HCT116 (cell line): ENCODE results near the gene NTSR2. TPM values are rescaled to one million over a fixed set of nuclear protein-coding genes. Genes with fewer than 3 reads are reported as not detected.

ENCODE experiments used
- ATAC-seq: fragments of 200-7000 bp; cut with Tn5 transposase; 2 replicates; pipeline ENCODE4 v1.9.1; 2020; ENCODE audit warnings: mild to moderate bottlenecking, moderate library complexity
- BruUV-seq: library from RNA; stranded (reverse); fragments of 400-500 nt; replicated peaks from 2 replicates; lab custom pipeline; 2021; lab: Mats Ljungman, UMichigan
- CTCF ChIA-PET: fragments of 300-600 bp; sonication (Branson Sonifier 250); formaldehyde crosslinking; loops from one replicate; lab custom pipeline; 2021; ENCODE audit warnings: antibody characterized with exemption; lab: Charles Lee
- POLR2A ChIA-PET: fragments of 300-600, 350-600 bp; sonication (Branson Sonifier 250); formaldehyde crosslinking; loops from one replicate; lab custom pipeline; 2021; ENCODE audit warnings: antibody characterized with exemption; lab: Charles Lee
- RAD21 ChIA-PET, 2 experiments: fragments of 300-600 bp; sonication (Branson Sonifier 250); formaldehyde crosslinking; loops; one replicate each; lab custom pipeline; 2023; ENCODE audit warnings: low total read pairs in 2 of 2; ENCODE audit not compliant: uncharacterized antibody in 2 of 2, unreplicated experiment in 2 of 2, low non-redundant PET in 1 of 2; lab: Charles Lee
- DNase-seq: peaks from one replicate; pipeline ENCODE4 v3.0.0-alpha.2; 2010; ENCODE audit warnings: low read depth, low spot score
- H2AFZ ChIP-seq: fragments of 200-600 bp; shearing (Covaris generic), sonication (generic); 2 replicates; pipeline ENCODE4 v1.6.1; 2017; ENCODE audit warnings: low read depth, mixed run types, mixed read lengths, antibody characterized with exemption, low read length; ENCODE audit not compliant: poor library complexity, severe bottlenecking
- H3K27ac ChIP-seq: 2 replicates; pipeline ENCODE4 v1.5.1; 2012; ENCODE audit warnings: low read depth, low read length
- H3K27me3 ChIP-seq: fragments of 200-600 bp; sonication (generic); 2 replicates; pipeline ENCODE4 v1.6.1; 2016; ENCODE audit warnings: mixed run types, low read length, mixed read lengths; ENCODE audit not compliant: insufficient read depth
- H3K36me3 ChIP-seq, 2 experiments: fragments of 200-500 bp in 1 of 2; fragments of 200-600 bp in 1 of 2; sonication (Bioruptor generic) in 1 of 2; sonication (generic) in 1 of 2; 2 replicates each; pipeline versions ENCODE4 v1.5.1 to v1.6.1; 2014 to 2016; ENCODE audit warnings: low read length in 2 of 2, inconsistent platforms in 1 of 2, mixed read lengths in 1 of 2, mixed run types in 1 of 2; ENCODE audit not compliant: insufficient read depth in 2 of 2, control insufficient read depth in 1 of 2
- H3K4me1 ChIP-seq, 2 experiments: fragments of 200-600 bp in 1 of 2; sonication (generic) in 1 of 2; 2 replicates each; pipeline versions ENCODE4 v1.5.1 to v1.6.1; 2012 to 2017; ENCODE audit warnings: low read length in 2 of 2, inconsistent platforms in 1 of 2, mild to moderate bottlenecking in 1 of 2, mixed read lengths in 1 of 2, mixed run types in 1 of 2, moderate library complexity in 1 of 2; ENCODE audit not compliant: insufficient read depth in 2 of 2, control insufficient read depth in 1 of 2
- H3K4me2 ChIP-seq: fragments of 200-600 bp; sonication (generic); 2 replicates; pipeline ENCODE4 v1.6.1; 2017; ENCODE audit warnings: mixed run types, low read length, mixed read lengths
- H3K4me3 ChIP-seq, 2 experiments: fragments of 200-600 bp in 1 of 2; sonication (generic) in 1 of 2; replicated peaks in 1 of 2; 2 replicates each; pipeline ENCODE4 v1.5.1; 2011 to 2016; ENCODE audit warnings: low read length in 2 of 2, control low read depth in 1 of 2, low read depth in 1 of 2, mild to moderate bottlenecking in 1 of 2, mixed read lengths in 1 of 2, mixed run types in 1 of 2
- H3K79me2 ChIP-seq: fragments of 200-600 bp; sonication (generic); 2 replicates; pipeline ENCODE4 v1.6.1; 2017; ENCODE audit warnings: mild to moderate bottlenecking, mixed run types, low read length, moderate library complexity, mixed read lengths; ENCODE audit not compliant: insufficient read depth
- H3K9ac ChIP-seq: fragments of 200-600 bp; sonication (generic); 2 replicates; pipeline ENCODE4 v1.6.1; 2016; ENCODE audit warnings: low read length, mixed read lengths
- H3K9me2 ChIP-seq: fragments of 200-600 bp; sonication (generic), shearing (Covaris generic); 2 replicates; pipeline ENCODE4 v1.6.1; 2017; ENCODE audit warnings: mixed run types, mild to moderate bottlenecking, moderate library complexity; ENCODE audit not compliant: insufficient read depth
- H3K9me3 ChIP-seq, 2 experiments: fragments of 200-500 bp in 1 of 2; fragments of 200-600 bp in 1 of 2; sonication (Bioruptor generic) in 1 of 2; sonication (generic) in 1 of 2; 2 replicates each; pipeline ENCODE4 v1.6.1; 2014 to 2017; ENCODE audit warnings: low read length in 2 of 2, mixed read lengths in 2 of 2, inconsistent platforms in 1 of 2, low read depth in 1 of 2, mild to moderate bottlenecking in 1 of 2, mixed run types in 1 of 2, moderate library complexity in 1 of 2; ENCODE audit not compliant: control insufficient read depth in 1 of 2, insufficient read depth in 1 of 2
- H4K20me1 ChIP-seq: fragments of 200-600 bp; sonication (generic), shearing (Covaris generic); 2 replicates; pipeline ENCODE4 v1.6.1; 2017; ENCODE audit warnings: mixed run types, mild to moderate bottlenecking, moderate library complexity; ENCODE audit not compliant: insufficient read depth
- CTCF ChIP-seq, 3 experiments: fragments of 200-600 bp in 1 of 3; sonication (generic) in 1 of 3; IDR thresholded peaks in 2 of 3; conservative IDR thresholded peaks in 1 of 3; 2 replicates each; pipeline ENCODE4 v1.5.1; 2012 to 2017; ENCODE audit warnings: low read depth in 2 of 3, low read length in 2 of 3, antibody characterized with exemption in 1 of 3, borderline replicate concordance in 1 of 3, control low read depth in 1 of 3, mild to moderate bottlenecking in 1 of 3, mixed read lengths in 1 of 3, mixed run types in 1 of 3, moderate library complexity in 1 of 3; ENCODE audit not compliant: insufficient read depth in 1 of 3
- YY1 ChIP-seq: IDR thresholded peaks from 2 replicates; pipeline ENCODE4 v1.6.1; 2011; ENCODE audit warnings: low read length, low read depth, moderate library complexity, mild to moderate bottlenecking; ENCODE audit not compliant: insufficient replicate concordance; ENCODE audit errors: extremely low read depth
- intact Hi-C: fragments of 100-400 bp; cut with micrococcal nuclease; formaldehyde crosslinking; loops from 2 replicates; pipeline ENCODE4 v1.10.0; 2022
- total RNA-seq: library from RNA; stranded (reverse); gene quantifications from one replicate; pipeline ENCODE4 v1.2.1, GENCODE V29; 2021; ENCODE audit not compliant: unreplicated experiment
- TF ChIP-seq, protein P1 (sequence below): IDR thresholded peaks from 2 replicates; pipeline ENCODE4 v1.6.1; 2012; ENCODE audit warnings: low read depth

NTSR2 gene
- total RNA-seq, 1 experiment from 2014 or later = not detected

GRCh38 chr2:11642972-11643371, 27.0 kb downstream of the NTSR2 start:
- ATAC-seq (peak; percentile 44; the same call in 1 of the 2 replicates), DNase-seq (no peak)
- Histone ChIP-seq H3K36me3 (no peaks in the 10 kb centered on the region), H3K27ac (no peak overlapping the region), H3K4me2 (no peak overlapping the region), H3K9me2 (no peaks in the 10 kb centered on the region), H3K27me3 (no peaks in the 10 kb centered on the region), H3K79me2 (no peaks in the 10 kb centered on the region), H3K9me3 (no peaks in the 10 kb centered on the region), H3K4me3 (no peak overlapping the region), H2AFZ (no peak overlapping the region), H3K9ac (no peak overlapping the region), H4K20me1 (no peaks in the 10 kb centered on the region), H3K4me1 (no peaks in the 10 kb centered on the region)
- peak in 1 of 3 experiments; percentile 15; a peak in 2 of 6 replicates for TF ChIP-seq CTCF (IDR thresholded peaks at IDR 0.05 in 2 of 3, conservative IDR thresholded peaks at IDR 0.05 in 1 of 3; ENCODE audit: borderline replicate concordance in 1 of 3, insufficient read depth in 1 of 3, low read depth in 2 of 3, low read length in 2 of 3)
- TF ChIP-seq, protein P1, sequence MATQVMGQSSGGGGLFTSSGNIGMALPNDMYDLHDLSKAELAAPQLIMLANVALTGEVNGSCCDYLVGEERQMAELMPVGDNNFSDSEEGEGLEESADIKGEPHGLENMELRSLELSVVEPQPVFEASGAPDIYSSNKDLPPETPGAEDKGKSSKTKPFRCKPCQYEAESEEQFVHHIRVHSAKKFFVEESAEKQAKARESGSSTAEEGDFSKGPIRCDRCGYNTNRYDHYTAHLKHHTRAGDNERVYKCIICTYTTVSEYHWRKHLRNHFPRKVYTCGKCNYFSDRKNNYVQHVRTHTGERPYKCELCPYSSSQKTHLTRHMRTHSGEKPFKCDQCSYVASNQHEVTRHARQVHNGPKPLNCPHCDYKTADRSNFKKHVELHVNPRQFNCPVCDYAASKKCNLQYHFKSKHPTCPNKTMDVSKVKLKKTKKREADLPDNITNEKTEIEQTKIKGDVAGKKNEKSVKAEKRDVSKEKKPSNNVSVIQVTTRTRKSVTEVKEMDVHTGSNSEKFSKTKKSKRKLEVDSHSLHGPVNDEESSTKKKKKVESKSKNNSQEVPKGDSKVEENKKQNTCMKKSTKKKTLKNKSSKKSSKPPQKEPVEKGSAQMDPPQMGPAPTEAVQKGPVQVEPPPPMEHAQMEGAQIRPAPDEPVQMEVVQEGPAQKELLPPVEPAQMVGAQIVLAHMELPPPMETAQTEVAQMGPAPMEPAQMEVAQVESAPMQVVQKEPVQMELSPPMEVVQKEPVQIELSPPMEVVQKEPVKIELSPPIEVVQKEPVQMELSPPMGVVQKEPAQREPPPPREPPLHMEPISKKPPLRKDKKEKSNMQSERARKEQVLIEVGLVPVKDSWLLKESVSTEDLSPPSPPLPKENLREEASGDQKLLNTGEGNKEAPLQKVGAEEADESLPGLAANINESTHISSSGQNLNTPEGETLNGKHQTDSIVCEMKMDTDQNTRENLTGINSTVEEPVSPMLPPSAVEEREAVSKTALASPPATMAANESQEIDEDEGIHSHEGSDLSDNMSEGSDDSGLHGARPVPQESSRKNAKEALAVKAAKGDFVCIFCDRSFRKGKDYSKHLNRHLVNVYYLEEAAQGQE = no peak
- TF ChIP-seq YY1 = no peak
- RAD21 ChIA-PET = no interaction called here
- POLR2A ChIA-PET = no interaction called here
- no TSS peak for BruUV-seq
- CTCF ChIA-PET = interaction anchor here (1.1 kb wide), 1 partner anchor 137 kb away, joined by 3 read pairs; no protein-coding TSS in a partner anchor
- intact Hi-C loops = no loop called here
